Keratinocyte (primary cell): ENCODE results near the gene JSRP1. TPM values are rescaled to one million over a fixed set of nuclear protein-coding genes. Genes with fewer than 3 reads are reported as not detected.

Source experiments
- DNase-seq: peaks from one replicate; pipeline ENCODE4 v3.0.0-alpha.2; 2011; ENCODE audit warnings: low read depth, missing footprints, low spot score
- FAIRE-seq: peaks from 2 replicates; lab custom pipeline; 2011; peaks lifted over from hg19 to GRCh38; lab: Jason Lieb, UNC
- H2AFZ ChIP-seq: 2 replicates; pipeline ENCODE4 v1.6.0; 2012; ENCODE audit warnings: low read length, control low read depth, inconsistent platforms; ENCODE audit not compliant: control insufficient read depth
- H3K27ac ChIP-seq: 2 replicates; pipeline ENCODE4 v1.5.1; 2011; ENCODE audit warnings: low read length; ENCODE audit not compliant: control insufficient read depth, insufficient read depth
- H3K27me3 ChIP-seq: 3 replicates; pipeline ENCODE4 v1.6.0; 2011; ENCODE audit warnings: low read length; ENCODE audit not compliant: control insufficient read depth, insufficient read depth; ENCODE audit errors: extremely low read depth
- H3K36me3 ChIP-seq, 2 experiments: 2 replicates in 1 of 2; 3 replicates in 1 of 2; pipeline ENCODE4 v1.5.1; 2011; ENCODE audit warnings: low read length in 2 of 2, mild to moderate bottlenecking in 1 of 2; ENCODE audit not compliant: control insufficient read depth in 2 of 2, insufficient read depth in 2 of 2; ENCODE audit errors: extremely low read depth in 1 of 2
- H3K4me1 ChIP-seq: 3 replicates; pipeline ENCODE4 v1.5.1; 2011; ENCODE audit warnings: low read length; ENCODE audit not compliant: control insufficient read depth, insufficient read depth; ENCODE audit errors: extremely low read depth
- H3K4me2 ChIP-seq: 3 replicates; pipeline ENCODE4 v1.6.0; 2011; ENCODE audit warnings: low read depth, low read length; ENCODE audit not compliant: control insufficient read depth, insufficient read depth; ENCODE audit errors: extremely low read depth
- H3K4me3 ChIP-seq, 3 experiments: fragments of 200-600 bp in 1 of 3; sonication (generic) in 1 of 3; 2 replicates in 2 of 3; 3 replicates in 1 of 3; pipeline ENCODE4 v1.5.1; 2011 to 2016; ENCODE audit warnings: low read length in 3 of 3, mild to moderate bottlenecking in 3 of 3, control low read depth in 2 of 3, inconsistent platforms in 1 of 3, low read depth in 1 of 3, mixed read lengths in 1 of 3, mixed run types in 1 of 3, moderate library complexity in 1 of 3; ENCODE audit not compliant: control insufficient read depth in 2 of 3, insufficient read depth in 2 of 3; ENCODE audit errors: extremely low read depth in 1 of 3
- H3K79me2 ChIP-seq: 2 replicates; pipeline ENCODE4 v1.6.0; 2012; ENCODE audit warnings: low read length; ENCODE audit not compliant: control insufficient read depth, insufficient read depth
- H3K9ac ChIP-seq: 3 replicates; pipeline ENCODE4 v1.6.0; 2011; ENCODE audit warnings: low read length; ENCODE audit not compliant: control insufficient read depth, insufficient read depth; ENCODE audit errors: extremely low read depth
- H3K9me1 ChIP-seq: 3 replicates; pipeline ENCODE4 v1.6.0; 2011; ENCODE audit warnings: low read length; ENCODE audit not compliant: control insufficient read depth, insufficient read depth; ENCODE audit errors: extremely low read depth
- H3K9me3 ChIP-seq: 2 replicates; pipeline ENCODE4 v1.5.1; 2012; ENCODE audit warnings: low read depth, low read length; ENCODE audit not compliant: control insufficient read depth
- H4K20me1 ChIP-seq: 3 replicates; pipeline ENCODE4 v1.6.0; 2011; ENCODE audit warnings: low read length; ENCODE audit not compliant: control insufficient read depth, insufficient read depth; ENCODE audit errors: extremely low read depth
- EZH2 ChIP-seq: IDR thresholded peaks from one replicate; pipeline ENCODE4 v1.6.1; 2012; ENCODE audit warnings: inconsistent platforms, mild to moderate bottlenecking, low read length, moderate library complexity
- dilution Hi-C: fragments of 300-500 bp; cut with MboI; formaldehyde crosslinking; loops from one replicate; pipeline ENCODE4 v1.7.0; 2020; ENCODE audit warnings: low sequenced_read_pairs; ENCODE audit not compliant: extremely low pct_ligation_motif_present
- polyA plus RNA-seq, 5 experiments: library from polyadenylated mRNA; depleted of rRNA in 3 of 5; stranded (reverse) in 3 of 5; stranded (forward) in 1 of 5; unstranded in 1 of 5; fragments of >200 nt; gene quantifications; 1 replicate in 1 of 5; 2 replicates in 3 of 5; 3 replicates in 1 of 5; pipeline versions ENCODE4 v1.2.1 to v1.2.3, GENCODE V29; 2011 to 2012; ENCODE audit warnings: missing spikeins in 2 of 5, low read depth in 1 of 5, low replicate concordance in 1 of 5
- TF ChIP-seq, protein P1 (sequence below), 3 experiments: IDR thresholded peaks in 1 of 3; conservative IDR thresholded peaks in 1 of 3; optimal IDR thresholded peaks in 1 of 3; 2 replicates in 2 of 3; 3 replicates in 1 of 3; pipeline versions ENCODE3 to v1.5.1; 2011; ENCODE audit warnings: low read length in 3 of 3, mild to moderate bottlenecking in 3 of 3, moderate library complexity in 2 of 3, control low read depth in 1 of 3, inconsistent platforms in 1 of 3; ENCODE audit not compliant: insufficient read depth in 2 of 3; ENCODE audit errors: extremely low read depth in 1 of 3

The JSRP1 gene
- polyA plus RNA-seq, 1 donor (not counting 4 experiments of a cell fraction or from before 2014, with no cell fraction given) = not detected

DNA sequence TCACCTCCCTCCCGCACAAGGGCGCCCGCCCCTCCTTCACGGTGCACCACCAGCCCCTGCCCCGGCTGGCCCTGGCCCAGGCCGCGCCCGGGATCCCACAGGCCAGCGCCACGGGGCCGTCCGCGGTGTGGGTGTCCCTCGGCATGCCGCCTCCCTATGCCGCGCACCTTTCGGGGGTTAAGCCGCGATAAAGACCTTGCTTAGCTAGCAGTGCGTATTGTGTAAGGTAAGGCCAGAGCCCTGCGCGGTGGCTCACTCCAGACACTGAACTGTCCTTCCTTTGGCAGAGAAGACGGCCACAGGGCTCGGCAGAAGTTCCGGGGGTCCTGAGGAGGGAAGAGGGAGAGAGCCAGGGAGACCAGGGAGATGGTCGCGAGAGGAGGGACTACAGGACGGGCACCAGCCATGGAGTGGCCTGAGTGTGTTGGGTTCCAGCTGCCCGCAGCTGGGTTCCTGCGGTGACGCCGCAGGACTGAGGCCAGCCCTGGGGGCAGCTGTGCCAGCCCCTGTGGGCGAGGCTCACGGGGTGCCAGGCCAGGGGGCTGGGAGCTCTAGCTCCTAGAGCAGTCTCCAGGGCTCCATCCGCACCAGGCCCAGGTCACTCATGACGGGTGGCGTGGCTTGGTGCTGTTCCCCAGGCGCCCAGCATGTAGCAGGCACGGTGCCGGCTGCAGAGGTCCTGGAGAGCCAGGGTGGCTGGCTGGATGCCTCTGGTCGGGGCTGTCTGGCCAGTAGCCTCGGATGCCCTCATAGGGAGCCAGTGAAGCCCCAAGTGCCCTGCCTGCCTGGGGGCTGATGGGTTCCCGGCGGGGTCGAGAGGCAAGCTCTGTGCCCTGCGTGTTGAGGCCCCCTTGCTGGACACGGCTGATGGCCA lies 27.8 kb downstream of the JSRP1 start:
- Histone ChIP-seq H3K4me3 (no peak overlapping the region), H3K9ac (no peak overlapping the region)
- dilution Hi-C loops = no loop called here

DNA sequence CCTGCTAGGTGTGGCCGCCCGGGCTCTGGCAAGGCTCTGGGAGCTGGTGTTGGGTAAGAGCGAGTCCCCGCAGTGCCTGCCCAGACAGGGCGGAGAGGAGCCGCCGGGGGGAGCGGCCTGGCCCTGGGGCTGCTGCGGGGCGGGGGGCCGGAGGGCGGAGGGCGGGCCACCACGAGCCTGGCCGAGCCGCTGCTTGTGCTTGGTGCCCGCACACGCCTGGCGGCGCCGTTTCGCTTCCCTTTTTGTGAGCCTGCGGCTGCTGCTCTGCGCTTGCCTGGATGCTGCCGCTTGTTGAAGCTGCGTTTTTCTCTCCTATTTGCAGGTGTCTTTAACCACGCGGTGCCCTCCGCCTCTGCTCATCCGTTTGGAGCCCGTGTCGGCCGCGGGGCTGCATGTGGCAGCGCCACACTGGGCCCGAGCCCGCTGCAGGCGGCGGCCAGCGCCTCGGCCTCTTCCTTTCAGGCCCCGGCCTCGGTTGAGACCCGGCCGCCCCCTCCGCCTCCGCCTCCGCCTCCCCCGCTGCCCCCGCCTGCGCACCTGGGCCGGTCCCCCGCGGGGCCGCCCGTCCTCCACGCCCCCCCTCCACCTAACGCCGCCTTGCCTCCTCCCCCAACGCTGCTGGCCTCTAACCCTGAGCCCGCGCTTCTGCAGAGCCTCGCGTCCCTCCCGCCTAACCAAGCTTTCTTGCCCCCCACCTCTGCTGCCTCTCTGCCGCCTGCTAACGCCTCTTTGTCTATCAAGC lies 28.6 kb downstream of the JSRP1 start:
- H3K4me2 ChIP-seq = no peak overlapping the region
- H4K20me1 ChIP-seq = peaks cover 7% of the 10 kb centered on the region
- dilution Hi-C loops = no loop called here
- no peaks in the 10 kb centered on the region for H3K9me1 ChIP-seq
- DNase-seq (no peak), FAIRE-seq (no peak)
- no peak overlapping the region for H2AFZ ChIP-seq
- H3K9ac ChIP-seq = no peak overlapping the region
- TF ChIP-seq EZH2 = no peak
- TF ChIP-seq, protein P1, sequence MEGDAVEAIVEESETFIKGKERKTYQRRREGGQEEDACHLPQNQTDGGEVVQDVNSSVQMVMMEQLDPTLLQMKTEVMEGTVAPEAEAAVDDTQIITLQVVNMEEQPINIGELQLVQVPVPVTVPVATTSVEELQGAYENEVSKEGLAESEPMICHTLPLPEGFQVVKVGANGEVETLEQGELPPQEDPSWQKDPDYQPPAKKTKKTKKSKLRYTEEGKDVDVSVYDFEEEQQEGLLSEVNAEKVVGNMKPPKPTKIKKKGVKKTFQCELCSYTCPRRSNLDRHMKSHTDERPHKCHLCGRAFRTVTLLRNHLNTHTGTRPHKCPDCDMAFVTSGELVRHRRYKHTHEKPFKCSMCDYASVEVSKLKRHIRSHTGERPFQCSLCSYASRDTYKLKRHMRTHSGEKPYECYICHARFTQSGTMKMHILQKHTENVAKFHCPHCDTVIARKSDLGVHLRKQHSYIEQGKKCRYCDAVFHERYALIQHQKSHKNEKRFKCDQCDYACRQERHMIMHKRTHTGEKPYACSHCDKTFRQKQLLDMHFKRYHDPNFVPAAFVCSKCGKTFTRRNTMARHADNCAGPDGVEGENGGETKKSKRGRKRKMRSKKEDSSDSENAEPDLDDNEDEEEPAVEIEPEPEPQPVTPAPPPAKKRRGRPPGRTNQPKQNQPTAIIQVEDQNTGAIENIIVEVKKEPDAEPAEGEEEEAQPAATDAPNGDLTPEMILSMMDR (optimal IDR thresholded peaks at IDR 0.05 in 1 of 3, IDR thresholded peaks at IDR 0.05 in 1 of 3, conservative IDR thresholded peaks at IDR 0.05 in 1 of 3; ENCODE audit: extremely low read depth in 1 of 3, insufficient read depth in 2 of 3, low read length in 3 of 3) = peak in 1 of 3 experiments; percentile 30
- H3K27ac ChIP-seq = no peak overlapping the region
- H3K4me1 ChIP-seq = no peaks in the 10 kb centered on the region
- H3K4me3 ChIP-seq = no peak overlapping the region
- peaks cover under 1% of the 10 kb centered on the region for H3K79me2 ChIP-seq
- H3K9me3 ChIP-seq = no peaks in the 10 kb centered on the region
- H3K36me3 ChIP-seq = peaks cover 22 to 33% of the 10 kb centered on the region in 2 experiments
- no peaks in the 10 kb centered on the region for H3K27me3 ChIP-seq

More for the DNA sequence above, 27.8 kb downstream of the JSRP1 start:
- H3K9me1 ChIP-seq = no peaks in the 10 kb centered on the region
- H3K27ac ChIP-seq = no peak overlapping the region
- peaks cover 26 to 40% of the 10 kb centered on the region in 2 experiments for H3K36me3 ChIP-seq
- H3K9me3 ChIP-seq = no peaks in the 10 kb centered on the region
- H3K4me1 ChIP-seq = no peaks in the 10 kb centered on the region
- no peaks in the 10 kb centered on the region for H3K27me3 ChIP-seq
- peaks cover 7% of the 10 kb centered on the region for H4K20me1 ChIP-seq
- no peak overlapping the region for H2AFZ ChIP-seq
- no peak overlapping the region for H3K4me2 ChIP-seq
- TF ChIP-seq EZH2 = no peak
- TF ChIP-seq, protein P1 (optimal IDR thresholded peaks at IDR 0.05 in 1 of 3, IDR thresholded peaks at IDR 0.05 in 1 of 3, conservative IDR thresholded peaks at IDR 0.05 in 1 of 3; ENCODE audit: extremely low read depth in 1 of 3, insufficient read depth in 2 of 3, low read length in 3 of 3) = no peak
- DNase-seq = no peak
- no peak for FAIRE-seq
- peaks cover 9% of the 10 kb centered on the region for H3K79me2 ChIP-seq
